Activated T-cell treated with anti-CD3 and anti-CD28 coated beads for 1 hour (primary cell): ENCODE results near the gene SMYD3.
A peak's percentile ranks its signal among the peaks of the same experiment; 100 is the strongest.

ENCODE experiments used
- DNase-seq: peaks from one replicate; pipeline ENCODE4 v3.0.0-alpha.2; 2020; ENCODE audit warnings: low read depth

Gene SMYD3

GRCh38 chr1:246506674-246507481, at the start of gene SMYD3:
Gene SMYD3, minus strand, starts transcription at chr1:246507279.
- DNase-seq, result peak; percentile 61

DNA sequence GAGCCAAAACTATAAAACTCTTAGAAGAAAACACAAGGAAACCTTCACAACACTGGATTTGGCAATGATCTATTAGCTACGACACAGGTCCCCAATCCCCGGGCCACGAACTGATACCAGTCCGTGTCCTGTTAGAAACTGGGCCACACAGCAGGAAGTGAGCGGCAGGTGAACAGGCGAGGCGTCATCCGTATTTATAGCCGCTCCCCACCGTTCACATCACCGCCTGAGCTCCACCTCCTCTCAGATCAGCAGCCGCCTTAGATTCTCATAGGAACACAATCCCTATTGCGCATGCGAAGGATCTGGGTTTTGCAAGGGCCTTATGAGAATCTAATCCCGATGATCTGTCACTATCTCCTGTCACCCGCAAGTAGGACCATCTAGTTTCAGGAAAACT, 47.1 kb upstream of the SMYD3 start:
- DNase-seq, result no peak

DNA sequence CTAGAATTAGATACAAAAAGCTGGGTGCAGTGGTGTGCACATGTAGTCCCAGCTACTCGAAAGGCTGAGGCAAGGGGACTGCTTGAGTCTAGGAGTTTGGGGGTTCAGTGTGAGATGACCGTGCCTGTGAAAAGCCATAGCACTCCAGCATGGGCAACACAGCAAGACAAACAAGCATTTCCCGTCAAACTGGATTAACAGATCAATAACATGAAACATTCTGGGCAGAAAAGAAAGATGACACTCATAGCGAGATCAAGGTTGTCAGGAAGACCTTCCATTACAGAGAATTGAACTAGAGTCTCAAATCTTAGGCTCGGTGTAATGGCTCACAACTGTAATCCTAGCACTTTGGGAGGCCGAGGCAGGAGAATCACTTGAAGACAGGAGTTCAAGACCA, 45.0 kb upstream of the SMYD3 start:
- no peak for DNase-seq

GRCh38 chr1:246550402-246550801, 43.3 kb upstream of the SMYD3 start:
- DNase-seq, result no peak

GRCh38 chr1:246549665-246550064, 42.6 kb upstream of the SMYD3 start:
- DNase-seq, result no peak

- no peak for DNase-seq
These were observed 36.9 kb upstream of the SMYD3 start for GRCh38 chr1:246544001-246544400.

DNA sequence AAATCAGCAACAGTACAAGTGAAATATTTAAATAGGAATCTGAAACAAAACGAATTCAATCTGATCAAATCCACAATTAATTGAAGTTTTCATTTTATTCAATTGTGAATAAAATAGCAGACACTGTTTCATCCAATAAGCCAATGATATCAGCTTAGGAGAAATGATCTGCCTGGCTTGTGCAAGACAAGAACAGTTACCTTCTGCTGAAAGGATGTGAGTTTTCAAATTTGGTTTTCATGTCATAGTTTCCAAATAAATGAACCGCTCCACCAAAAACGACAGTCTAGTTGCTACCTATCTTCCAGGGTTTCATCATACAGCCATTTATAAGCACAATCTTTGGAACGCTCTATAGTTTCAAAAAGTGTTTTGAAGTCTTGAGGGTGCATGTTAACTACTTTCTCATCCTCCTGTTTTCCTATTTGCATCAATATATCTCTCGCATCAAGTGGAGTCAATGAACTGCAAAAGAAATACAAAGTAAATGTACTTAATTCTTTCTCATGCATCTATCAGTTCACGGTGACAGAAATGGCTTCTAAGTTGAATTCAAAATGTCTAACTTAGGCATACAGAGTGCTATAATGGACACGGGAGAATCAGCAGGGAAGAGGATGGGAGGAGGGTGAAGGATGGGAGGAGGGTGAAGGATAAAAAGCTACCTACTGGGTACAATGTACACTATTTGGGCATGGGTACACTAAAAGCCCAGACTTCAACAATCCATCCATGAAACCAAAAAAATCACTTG, 33.8 kb upstream of the SMYD3 start:
- no peak for DNase-seq

- DNase-seq, result no peak
These were observed 30.8 kb upstream of the SMYD3 start for GRCh38 chr1:246537887-246538286.

- DNase-seq, result no peak
These were observed 30.4 kb upstream of the SMYD3 start for GRCh38 chr1:246537441-246537840.

DNA sequence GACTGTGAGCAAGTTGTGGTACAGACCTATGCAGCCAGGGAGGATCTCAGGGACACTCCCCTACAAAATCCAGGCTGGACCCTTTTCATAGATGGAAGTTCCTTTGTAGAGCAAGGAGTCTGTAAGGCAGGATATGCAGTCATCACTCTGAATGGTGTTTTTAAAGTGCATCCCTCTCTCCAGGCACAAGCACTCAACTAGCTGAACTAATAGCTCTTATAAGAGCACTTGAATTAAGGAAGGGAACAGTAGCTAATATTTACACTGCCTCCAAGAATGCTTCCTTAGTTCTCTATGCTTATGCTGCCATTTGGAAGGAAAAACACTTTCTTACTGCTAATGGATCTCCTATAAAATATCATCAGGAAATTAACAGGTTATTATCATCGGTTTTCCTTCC, 27.0 kb upstream of the SMYD3 start:
- DNase-seq, result no peak

GRCh38 chr1:246533371-246533905, 26.4 kb upstream of the SMYD3 start:
- DNase-seq, result no peak

- no peak for DNase-seq
These were observed 25.4 kb upstream of the SMYD3 start for GRCh38 chr1:246532519-246532918.

DNA sequence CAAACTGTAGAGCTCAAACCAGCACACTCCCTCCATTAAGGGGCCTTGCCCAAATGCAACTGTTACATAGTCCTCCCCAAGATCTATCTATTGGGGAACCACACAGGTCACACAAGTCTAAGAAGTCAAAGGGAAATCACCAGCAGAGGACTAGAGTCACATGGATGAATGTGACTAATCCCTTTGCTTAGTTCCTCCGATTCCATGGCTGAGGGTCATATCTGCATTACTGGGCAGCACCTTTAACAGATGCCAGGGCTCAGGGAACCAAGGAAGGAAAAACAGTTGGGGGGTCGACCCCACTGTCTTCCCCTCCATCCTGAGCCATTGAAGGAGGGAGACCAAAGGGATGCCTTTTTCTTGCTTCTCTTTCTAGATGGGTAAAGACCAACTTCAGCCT, 23.4 kb upstream of the SMYD3 start:
- no peak for DNase-seq

- DNase-seq, result no peak
These were observed 22.1 kb upstream of the SMYD3 start for GRCh38 chr1:246528933-246529731.

DNA sequence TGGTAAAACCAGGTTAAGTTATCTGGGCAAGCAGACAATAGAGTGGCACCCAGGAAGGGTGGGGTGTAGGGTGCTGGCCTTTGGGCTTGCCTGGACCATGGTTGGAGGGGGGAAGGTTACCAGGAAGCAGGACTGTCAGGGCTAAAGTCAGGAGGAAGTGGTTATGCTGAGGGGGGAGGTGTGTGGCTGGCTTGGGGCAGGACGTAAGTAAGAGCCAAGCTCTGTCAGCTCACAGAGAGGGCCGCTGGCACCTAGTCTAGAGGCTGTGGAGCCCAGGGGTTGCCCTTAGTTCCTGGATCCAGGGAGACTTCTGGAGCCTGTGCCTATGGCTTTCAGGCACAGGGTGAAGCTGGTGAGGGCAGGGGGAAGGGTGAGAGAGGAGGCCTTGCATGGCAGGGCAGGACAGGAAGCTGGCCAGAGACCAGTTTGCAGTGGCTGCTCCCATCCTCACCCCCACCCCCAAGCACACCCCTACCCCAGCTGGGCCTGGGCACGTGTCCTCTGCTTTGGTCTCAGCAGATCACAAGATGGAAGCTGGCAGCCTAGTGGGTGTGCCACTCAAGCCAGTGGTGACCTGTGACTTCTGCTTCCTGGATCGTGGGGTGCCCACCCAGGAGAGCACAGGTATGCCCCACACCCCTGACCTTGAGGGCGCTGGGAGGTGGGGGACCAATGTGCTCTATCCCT, 20.5 kb upstream of the SMYD3 start:
- no peak for DNase-seq

DNA sequence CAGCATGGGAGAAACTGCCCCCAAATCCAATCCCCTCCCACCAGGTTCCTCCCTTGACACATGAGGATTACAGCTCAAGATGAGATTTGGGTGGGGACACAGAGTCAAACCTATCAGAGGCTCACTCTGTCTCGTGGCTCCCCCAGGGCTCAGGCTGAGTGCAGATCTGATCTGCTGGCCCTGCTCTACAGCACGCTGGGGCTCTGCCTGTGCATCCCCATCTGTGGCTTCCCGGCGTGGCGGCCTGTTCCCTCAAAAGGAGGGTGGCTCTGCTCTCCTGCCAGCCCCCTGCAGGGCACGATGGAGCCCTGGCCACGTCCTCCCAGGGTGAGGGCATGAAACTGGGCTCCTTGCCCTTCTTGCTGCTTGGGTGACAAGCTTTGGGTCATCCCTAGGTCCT, 19.8 kb upstream of the SMYD3 start:
- no peak for DNase-seq

DNA sequence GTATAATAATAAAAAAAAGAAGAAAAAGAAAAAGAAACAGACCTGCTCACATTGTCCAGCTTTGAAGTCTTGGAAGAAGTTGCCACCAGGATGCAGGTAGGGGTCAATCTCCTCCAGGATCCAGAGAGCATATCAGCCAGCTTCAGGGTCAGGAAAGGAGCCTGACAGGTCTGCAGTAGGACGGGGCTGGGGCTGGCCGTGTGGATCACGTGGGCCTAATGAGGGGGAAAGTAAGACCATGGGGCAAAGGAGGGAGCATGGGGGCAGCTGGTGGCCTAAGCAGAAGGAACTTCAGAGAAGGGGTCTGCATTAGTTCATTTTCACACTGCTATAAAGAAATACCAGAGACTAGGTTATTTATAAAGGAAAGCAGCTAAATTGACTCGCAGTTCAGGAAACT, 19.3 kb upstream of the SMYD3 start:
- no peak for DNase-seq

- DNase-seq, result no peak
These were observed 12.4 kb upstream of the SMYD3 start for GRCh38 chr1:246519514-246519913.

DNA sequence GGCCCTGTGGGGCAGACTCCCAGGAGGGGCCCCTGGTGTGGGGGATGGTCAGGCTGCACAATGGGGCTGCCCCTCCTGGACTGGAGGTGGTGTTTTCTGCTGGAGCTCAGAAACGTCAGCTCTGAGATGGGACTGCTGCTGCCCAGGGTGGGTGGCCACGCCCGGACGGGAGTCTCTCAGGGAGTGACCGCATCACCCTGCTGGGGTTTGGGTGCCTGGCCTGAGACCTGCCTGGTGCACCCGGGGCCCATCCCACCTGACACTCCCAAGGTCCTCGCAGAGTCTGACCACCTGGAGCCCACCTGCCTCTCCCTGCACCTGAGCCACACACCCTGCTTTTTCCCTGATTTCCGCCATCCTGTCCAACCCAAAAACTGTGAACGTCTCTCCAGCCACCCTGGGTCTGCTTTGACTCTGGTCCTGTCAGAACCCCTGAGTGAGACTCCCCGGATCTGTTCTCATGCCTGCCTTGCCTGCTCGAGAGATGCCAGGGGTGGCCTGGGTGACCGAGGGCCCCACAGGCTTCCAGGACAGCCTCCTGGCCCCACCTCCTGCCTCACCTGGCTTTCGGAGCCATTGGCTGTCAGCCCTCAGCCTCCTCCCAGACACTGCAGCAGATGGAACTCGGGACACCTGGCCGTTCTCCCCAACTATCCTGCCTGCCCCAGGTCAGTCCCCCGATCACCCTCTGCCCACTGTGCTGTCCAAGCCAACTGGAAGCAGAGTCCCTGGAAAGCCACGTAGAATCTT, 11.6 kb upstream of the SMYD3 start:
- DNase-seq, result no peak

- DNase-seq, result no peak
These were observed 10.3 kb upstream of the SMYD3 start for GRCh38 chr1:246517391-246517790.

DNA sequence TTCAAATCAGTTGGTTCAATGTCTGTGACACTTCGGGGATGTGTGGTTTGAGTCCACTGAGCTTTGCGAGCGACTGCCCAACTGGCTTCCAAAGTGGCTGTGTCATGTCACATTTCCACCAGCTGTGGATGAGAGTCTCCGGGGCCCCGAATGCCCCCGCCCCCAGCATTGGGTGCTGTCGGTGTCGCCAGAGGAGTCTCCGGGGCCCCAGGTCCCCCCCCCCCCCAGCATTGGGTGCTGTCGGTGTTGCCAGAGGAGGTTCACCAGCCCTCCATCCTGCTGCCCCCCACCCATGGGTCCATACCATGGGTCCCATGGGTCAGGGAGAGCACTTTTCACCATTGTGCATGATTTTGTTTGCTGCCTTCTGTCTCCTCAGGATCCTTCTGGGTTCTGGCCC, 9.0 kb upstream of the SMYD3 start:
- DNase-seq, result no peak
